ENCODE results near the gene IL17REL. TPM values are rescaled to one million over a fixed set of nuclear protein-coding genes. Genes with fewer than 3 reads are reported as not detected.

Gene IL17REL
- not detected in 2 replicates for total RNA-seq (2014; rRNA removed; shearing (Covaris generic))

GRCh38 chr22:50012211-50013181, at the start of gene IL17REL:
IL17REL (minus strand) TSS chr22:50012765; CDS start chr22:50012646, 119 bp downstream.
- no peak for DNase-seq (ENCODE audit: low spot score)

GRCh38 chr22:50061824-50062355, 49.3 kb upstream of the IL17REL start:
- DNase-seq (ENCODE audit: low spot score) = no peak

DNA sequence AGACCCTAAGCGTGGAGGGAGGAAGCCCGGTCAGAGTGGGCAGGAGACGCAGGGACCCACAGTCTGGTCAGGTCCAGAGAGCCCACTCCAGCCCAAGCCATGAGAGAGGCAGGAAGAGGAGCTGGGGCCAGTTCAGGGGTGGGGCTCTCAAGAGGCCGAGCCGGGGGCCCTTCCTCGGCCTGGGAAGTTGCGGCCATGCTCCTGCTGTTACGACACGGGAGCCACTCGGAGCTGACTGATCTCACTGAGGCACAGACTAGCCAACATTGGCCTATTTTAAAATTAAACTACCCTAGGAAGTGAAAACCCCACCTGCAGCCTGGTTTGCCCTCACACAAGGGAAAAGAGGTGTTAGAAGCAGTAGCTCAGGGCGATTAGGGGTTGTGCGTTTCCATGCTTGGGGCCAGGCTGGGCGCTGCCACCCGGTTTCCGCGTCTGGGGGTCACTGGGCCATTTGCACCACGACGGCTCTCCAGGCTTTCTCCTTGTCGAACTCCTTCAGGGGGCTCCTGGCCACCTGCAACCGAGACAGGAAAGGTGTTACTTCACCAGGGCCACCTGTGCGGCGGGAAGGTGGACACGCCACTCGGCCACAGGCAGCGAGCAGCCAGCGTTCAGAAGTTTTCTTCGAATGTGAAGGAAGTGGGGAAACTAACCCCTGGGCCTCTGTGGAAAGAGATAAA, 48.7 kb upstream of the IL17REL start:
- no peak for DNase-seq (ENCODE audit: low spot score)

DNA sequence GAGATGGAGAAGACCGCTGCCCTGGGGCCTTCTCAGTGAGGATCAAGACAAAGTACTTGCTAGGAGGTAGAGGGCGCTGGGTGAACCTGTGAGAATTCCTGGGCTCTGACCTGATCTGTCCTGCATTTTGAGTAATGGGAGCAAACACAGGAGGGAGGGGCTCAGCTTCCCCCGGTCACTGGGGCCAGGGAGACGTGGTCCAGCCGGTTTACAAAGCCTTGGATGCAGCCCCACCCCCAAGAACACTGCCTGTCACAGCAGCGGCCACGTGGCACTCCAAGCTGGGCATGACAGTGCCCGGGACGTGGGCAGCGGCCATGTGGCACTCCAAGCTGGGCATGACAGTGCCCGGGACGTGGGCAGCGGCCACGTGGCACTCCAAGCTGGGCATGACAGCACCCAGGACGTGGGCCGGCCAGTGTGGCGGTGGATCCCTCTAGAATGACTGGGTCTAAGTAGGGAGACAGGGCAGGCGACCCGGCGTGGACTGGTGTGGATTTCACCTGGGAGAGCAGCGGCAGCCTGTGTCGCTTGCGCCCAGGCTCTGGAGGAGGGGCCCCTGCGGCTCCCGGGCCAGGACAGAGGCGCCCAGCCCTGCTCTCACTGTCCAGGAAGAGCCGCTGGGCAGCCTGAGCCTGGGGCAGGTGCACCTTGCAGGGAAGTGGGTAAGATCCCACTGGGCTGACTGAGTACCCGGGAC, 48.0 kb upstream of the IL17REL start:
- DNase-seq (ENCODE audit: low spot score) = no peak

DNA sequence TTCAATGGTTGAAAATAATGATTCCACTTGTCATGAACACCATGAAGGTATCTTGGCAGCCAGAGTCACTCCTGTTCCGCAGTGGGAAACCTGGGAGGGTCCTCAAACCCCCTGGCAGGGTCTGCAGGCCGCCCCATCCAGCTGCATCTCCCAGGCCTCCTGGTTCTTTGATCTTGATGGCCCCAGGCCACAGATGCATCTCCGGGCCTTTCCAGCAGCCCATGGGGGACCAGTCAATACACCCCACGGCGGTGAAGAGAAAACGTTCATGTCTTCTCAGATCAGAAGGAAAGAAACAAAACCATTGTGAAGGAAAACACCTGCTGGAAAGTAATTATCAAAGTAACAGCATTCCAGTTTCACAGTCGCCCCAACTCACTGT, 47.3 kb upstream of the IL17REL start:
- no peak for DNase-seq (ENCODE audit: low spot score)

DNA sequence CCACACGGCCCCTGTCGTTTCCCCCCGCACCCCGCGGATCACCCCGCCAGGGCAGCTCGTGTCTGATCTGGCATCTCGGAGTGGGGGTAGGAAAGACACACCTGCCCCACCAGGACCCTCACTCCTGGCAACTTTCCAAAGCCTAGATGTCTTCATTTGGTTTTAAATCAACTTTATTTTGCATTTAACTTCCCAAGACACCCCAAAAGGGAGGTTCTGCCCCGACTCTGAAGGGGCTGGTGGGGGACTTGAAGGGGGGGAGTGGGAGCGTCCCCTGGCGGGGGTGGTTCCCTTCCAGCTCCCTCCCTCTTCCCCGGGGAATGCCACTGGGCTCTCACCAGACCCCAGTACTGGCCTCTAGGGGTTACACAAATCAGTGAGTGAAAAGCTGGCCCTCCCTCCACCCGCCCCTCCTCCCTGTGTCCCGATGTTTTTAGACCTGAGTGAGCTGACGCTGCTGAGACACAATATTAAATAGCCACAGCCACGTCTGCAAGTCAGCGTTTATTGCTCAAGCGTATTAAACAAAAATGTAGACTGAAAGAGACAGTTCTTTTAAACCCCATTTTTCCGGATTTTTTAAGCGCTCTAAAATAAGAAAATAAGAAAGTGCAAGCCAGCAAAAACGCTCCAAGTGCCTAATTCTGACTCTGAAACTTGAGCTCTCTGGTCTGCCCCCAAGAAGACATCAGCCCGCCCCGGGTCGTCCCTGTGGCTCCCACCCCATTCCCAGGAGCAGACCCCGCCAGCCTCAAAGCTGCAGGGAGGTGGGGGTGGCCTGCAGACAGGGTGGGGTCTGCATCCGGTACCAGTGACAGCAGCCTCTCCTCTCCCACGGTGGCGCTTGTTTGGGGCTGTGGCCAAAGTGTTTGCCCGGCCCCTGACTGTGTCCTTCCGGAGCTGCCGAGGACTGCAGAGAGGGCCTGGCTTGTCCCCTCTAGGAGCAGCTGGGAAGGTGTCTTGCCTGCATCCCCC, 46.6 kb upstream of the IL17REL start:
- DNase-seq (ENCODE audit: low spot score) = no peak

- DNase-seq (ENCODE audit: low spot score) = no peak
These were observed 45.7 kb upstream of the IL17REL start, which contains the start of gene TTLL8 for GRCh38 chr22:50058061-50058905. TTLL8 (minus strand) TSS chr22:50058298.

DNA sequence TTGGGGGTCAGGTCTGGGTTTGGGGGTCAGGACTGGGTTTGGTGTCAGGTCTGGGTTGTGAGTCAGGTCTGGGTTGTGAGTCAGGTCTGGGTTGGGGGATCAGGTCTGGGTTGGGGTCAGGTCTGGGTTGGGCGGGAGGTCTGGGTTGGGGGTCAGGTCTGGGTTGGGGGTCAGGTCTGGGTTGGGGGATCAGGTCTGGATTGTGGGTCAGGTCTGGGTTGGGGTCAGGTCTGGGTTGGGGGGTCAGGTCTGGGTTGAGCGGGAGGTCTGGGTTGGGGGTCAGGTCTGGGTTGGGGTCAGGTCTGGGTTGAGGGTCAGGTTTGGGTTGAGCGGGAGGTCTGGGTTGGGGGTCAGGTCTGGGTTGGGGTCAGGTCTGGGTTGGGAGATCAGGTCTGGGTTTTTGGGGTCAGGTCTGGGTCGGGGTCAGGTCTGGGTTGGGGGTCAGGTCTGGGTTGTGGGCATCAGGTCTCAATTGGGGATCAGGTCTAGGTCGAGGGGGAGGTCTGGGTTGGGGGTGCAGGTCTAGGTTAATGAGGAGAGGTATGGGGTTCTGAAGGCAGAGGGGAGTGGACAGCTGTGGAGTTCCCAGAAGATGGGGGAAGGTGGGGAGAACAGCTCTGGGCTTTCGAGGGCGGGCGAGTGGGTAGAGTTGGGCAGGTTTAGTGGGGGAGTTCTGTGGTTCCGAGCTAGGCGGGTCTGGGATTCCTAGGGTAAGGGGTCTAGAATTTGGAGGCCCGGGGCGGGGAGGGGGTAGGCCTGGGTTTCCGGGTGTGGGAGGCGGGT, 44.9 kb upstream of the IL17REL start:
- DNase-seq (ENCODE audit: low spot score) = no peak

- DNase-seq (ENCODE audit: low spot score) = no peak
These were observed 43.8 kb upstream of the IL17REL start for GRCh38 chr22:50056214-50056972.

- DNase-seq (ENCODE audit: low spot score) = no peak
These were observed 41.3 kb upstream of the IL17REL start for GRCh38 chr22:50053861-50054260.

- no peak for DNase-seq (ENCODE audit: low spot score)
These were observed 39.4 kb upstream of the IL17REL start for GRCh38 chr22:50051930-50052329.

- no peak for DNase-seq (ENCODE audit: low spot score)
These were observed 37.0 kb upstream of the IL17REL start for GRCh38 chr22:50049299-50050195.

- no peak for DNase-seq (ENCODE audit: low spot score)
These were observed 36.3 kb upstream of the IL17REL start for GRCh38 chr22:50048836-50049235.

DNA sequence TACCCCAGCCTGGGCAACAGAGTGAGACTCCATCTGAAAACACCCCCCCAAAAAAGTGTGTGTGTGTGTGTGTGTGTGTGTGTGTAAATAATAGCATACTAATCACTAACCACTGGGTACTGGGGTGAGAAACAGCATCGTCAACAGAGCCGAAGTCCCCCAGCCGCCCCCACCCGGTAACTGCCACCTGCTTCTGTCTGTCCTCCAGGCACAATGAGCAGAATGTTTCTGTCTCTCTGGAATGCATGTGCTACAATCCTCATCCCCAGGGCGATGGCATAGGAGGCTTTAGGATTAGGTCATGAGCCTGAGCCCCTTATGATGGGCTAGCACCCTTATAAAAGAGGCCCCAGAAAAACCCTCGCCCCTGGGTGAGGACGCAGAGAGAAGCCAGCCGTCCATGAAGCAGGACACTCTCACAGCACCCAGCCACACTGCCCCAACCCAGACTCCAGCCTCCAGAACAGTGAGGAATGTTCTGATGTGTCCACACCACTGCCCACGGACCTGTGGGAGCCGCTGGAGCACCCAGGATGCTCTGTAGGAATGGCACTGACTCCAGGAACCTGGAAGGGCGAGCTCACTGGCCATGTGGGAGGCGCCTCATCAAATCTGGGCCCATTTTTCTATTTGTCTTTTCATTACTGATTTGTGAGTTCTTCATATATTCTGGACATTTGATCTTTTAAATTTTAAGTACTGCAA, 35.6 kb upstream of the IL17REL start:
- DNase-seq (ENCODE audit: low spot score) = no peak

DNA sequence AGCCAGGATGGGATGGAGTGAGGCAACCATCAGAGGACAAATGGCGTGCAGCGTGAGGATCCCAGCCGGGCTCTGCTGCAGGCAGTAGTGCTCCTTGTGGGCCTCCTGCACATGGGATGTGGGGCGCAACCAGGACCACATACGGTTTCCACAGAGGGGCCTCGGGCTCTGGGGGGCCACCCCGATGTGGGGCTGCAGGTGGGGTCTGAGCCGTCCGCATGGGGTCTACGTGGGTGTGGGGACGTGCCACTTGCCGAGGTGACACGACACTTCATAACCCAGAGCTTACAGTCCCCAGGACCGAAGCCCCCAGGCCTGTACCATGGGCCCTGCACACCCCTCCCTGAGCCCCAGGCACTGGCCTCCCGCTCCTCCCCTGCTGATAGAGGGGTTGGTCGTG, 34.8 kb upstream of the IL17REL start:
- DNase-seq (ENCODE audit: low spot score) = no peak

- DNase-seq (ENCODE audit: low spot score) = no peak
These were observed 34.1 kb upstream of the IL17REL start for GRCh38 chr22:50046481-50047245.
